Measurements from ENCODE around the gene PTPN6. TPM values are rescaled to one million over a fixed set of nuclear protein-coding genes. Genes with fewer than 3 reads are reported as not detected.
"Not testable (repeated sequence)": the region's sequence is repeated elsewhere in the genome, so short reads cannot be mapped to it uniquely, and the experiment has no call there.

The PTPN6 gene
- 1 to 10 TPM; 3.7 to 7.5 TPM for total RNA-seq

GRCh38 chr12:6950811-6951540 is at the start of gene PTPN6:
Gene PTPN6, plus strand, starts transcription at chr12:6951356. Its CDS starts 157 bp downstream, at chr12:6951513.
- Histone ChIP-seq H3K4me3 (peak within 1 kb of the TSS; percentile 20 to 43), H3K4me1 (peaks cover 0 to 28% of the 10 kb centered on the region in 2 donors), H3K27me3 (no peaks in the 10 kb centered on the region), H3K36me3 (peaks cover 6% of the 10 kb centered on the region), H3K27ac (peak within 1 kb of the TSS; percentile 42 to 45), H3K9me3 (no peaks in the 10 kb centered on the region)
- TF ChIP-seq CTCF (IDR thresholded peaks at IDR 0.05) = no peak
- no peak for DNase-seq (ENCODE audit: low spot score)

GRCh38 chr12:6902448-6902847 is 48.7 kb upstream of the PTPN6 start:
- Histone ChIP-seq H3K4me1 (peaks cover 0 to 12% of the 10 kb centered on the region in 2 donors), H3K27ac (no peak overlapping the region), H3K9me3 (no peaks in the 10 kb centered on the region), H3K4me3 (no peak overlapping the region), H3K36me3 (no peaks in the 10 kb centered on the region), H3K27me3 (no peaks in the 10 kb centered on the region)
- no peak for TF ChIP-seq CTCF (IDR thresholded peaks at IDR 0.05)
- no peak for DNase-seq (ENCODE audit: low spot score)

- Histone ChIP-seq H3K4me3 (no peak overlapping the region), H3K4me1 (peaks cover 0 to 12% of the 10 kb centered on the region in 2 donors), H3K9me3 (no peaks in the 10 kb centered on the region), H3K27me3 (no peaks in the 10 kb centered on the region), H3K27ac (no peak overlapping the region), H3K36me3 (no peaks in the 10 kb centered on the region)
- TF ChIP-seq CTCF (IDR thresholded peaks at IDR 0.05) = no peak
- DNase-seq (ENCODE audit: low spot score) = no peak
These were observed 47.4 kb upstream of the PTPN6 start for GRCh38 chr12:6903722-6904121.

- Histone ChIP-seq H3K27ac (peak within 1 kb of the TSS; percentile 78 to 84), H3K4me3 (peak within 1 kb of the TSS; percentile 62 to 76), H3K36me3 (no peaks in the 10 kb centered on the region), H3K9me3 (no peaks in the 10 kb centered on the region), H3K4me1 (peaks cover 0 to 12% of the 10 kb centered on the region in 2 donors), H3K27me3 (no peaks in the 10 kb centered on the region)
- DNase-seq (ENCODE audit: low spot score) = peak; percentile 98
- TF ChIP-seq CTCF (IDR thresholded peaks at IDR 0.05) = no peak
These were observed 46.6 kb upstream of the PTPN6 start, which contains the start of gene LRRC23 for GRCh38 chr12:6904280-6905276. Gene LRRC23, plus strand, starts transcription at chr12:6904822. Its CDS starts 812 bp downstream, at chr12:6905634.

- Histone ChIP-seq H3K4me3 (peak overlapping the region in 1 of 2 donors; percentile 76), H3K36me3 (no peaks in the 10 kb centered on the region), H3K4me1 (peaks cover 0 to 12% of the 10 kb centered on the region in 2 donors), H3K27me3 (no peaks in the 10 kb centered on the region), H3K9me3 (no peaks in the 10 kb centered on the region), H3K27ac (peak overlapping the region; percentile 78 to 84)
- DNase-seq (ENCODE audit: low spot score) = no peak
- no peak for TF ChIP-seq CTCF (IDR thresholded peaks at IDR 0.05)
These were observed 45.6 kb upstream of the PTPN6 start for GRCh38 chr12:6905414-6906040.

GRCh38 chr12:6908141-6908540 is 43.0 kb upstream of the PTPN6 start:
- DNase-seq (ENCODE audit: low spot score); H3K9me3 ChIP-seq; H3K27me3 ChIP-seq; H3K4me3 ChIP-seq; H3K36me3 ChIP-seq; H3K27ac ChIP-seq: not testable (repeated sequence)
- H3K4me1 ChIP-seq = peaks cover 0 to 12% of the 10 kb centered on the region in 2 donors

Measured in right atrium auricular region (tissue), 2 donors.